OCI-LY1 (cell line): Measurements from ENCODE around the gene NRP2.

ENCODE experiments used
- CTCF ChIP-seq: fragments of 200-600 bp; sonication (generic), shearing (Covaris generic); IDR thresholded peaks from 2 replicates; pipeline ENCODE4 v1.5.1; 2017; ENCODE audit warnings: mild to moderate bottlenecking, antibody characterized with exemption, low read length, moderate library complexity, mixed read lengths
- EZH2 ChIP-seq: fragments of 200-600 bp; sonication (generic), shearing (Covaris generic); IDR thresholded peaks from 2 replicates; pipeline ENCODE4 v1.8.0; 2017; ENCODE audit warnings: borderline replicate concordance, mixed run types, mild to moderate bottlenecking, antibody characterized with exemption, low read length, moderate library complexity, mixed read lengths

GRCh38 chr2:205689820-205690219 is 7.5 kb downstream of the NRP2 start:
- TF ChIP-seq CTCF (no peak), EZH2 (no peak)
